Kidney (tissue), 14 donors: ENCODE measurements around the gene CASP9. TPM values are rescaled to one million over a fixed set of nuclear protein-coding genes. Genes with fewer than 3 reads are reported as not detected.
A peak's percentile ranks its signal among the peaks of the same experiment; 100 is the strongest.

Experiments used
- DNase-seq, 5 donors: peaks; one replicate each; pipeline ENCODE4 v3.0.0-alpha.2; 2013 to 2020
- FAIRE-seq: peaks from 2 replicates; lab custom pipeline; 2012; peaks lifted over from hg19 to GRCh38; lab: Jason Lieb, UNC
- H3K27ac ChIP-seq, 2 donors: one replicate each; pipeline ENCODE4 v1.7.0; 2013; ENCODE audit warnings: low read depth in 2 of 2, low read length in 2 of 2, inconsistent platforms in 1 of 2
- H3K27me3 ChIP-seq: one replicate; pipeline ENCODE4 v1.7.1; 2013; ENCODE audit warnings: low read length, inconsistent platforms; ENCODE audit not compliant: control insufficient read depth, insufficient read depth
- H3K36me3 ChIP-seq, 3 donors: one replicate each; pipeline versions ENCODE4 v1.7.0 to v1.7.1; 2013; ENCODE audit warnings: low read length in 3 of 3, control low read depth in 1 of 3, inconsistent platforms in 1 of 3; ENCODE audit not compliant: insufficient read depth in 3 of 3, control insufficient read depth in 2 of 3
- H3K4me1 ChIP-seq, 3 donors: one replicate each; pipeline versions ENCODE4 v1.7.0 to v1.7.1; 2013; ENCODE audit warnings: low read length in 3 of 3, inconsistent platforms in 1 of 3, low read depth in 1 of 3; ENCODE audit not compliant: control insufficient read depth in 2 of 3, insufficient read depth in 2 of 3
- H3K4me3 ChIP-seq, 3 donors: one replicate each; pipeline versions ENCODE4 v1.7.0 to v1.8.1; 2013; ENCODE audit warnings: low read length in 3 of 3, control low read depth in 1 of 3, inconsistent platforms in 1 of 3
- H3K9ac ChIP-seq, 3 donors: one replicate each; pipeline versions ENCODE4 v1.7.0 to v1.7.1; 2013; ENCODE audit warnings: low read length in 3 of 3, control low read depth in 1 of 3, inconsistent platforms in 1 of 3
- H3K9me3 ChIP-seq, 3 donors: one replicate each; pipeline versions ENCODE4 v1.7.0 to v1.7.1; 2013; ENCODE audit warnings: low read length in 3 of 3, control low read depth in 1 of 3, inconsistent platforms in 1 of 3; ENCODE audit not compliant: control insufficient read depth in 2 of 3, insufficient read depth in 1 of 3
- intact Hi-C: fragments of 100-400 bp; cut with DNase I; formaldehyde crosslinking; loops from one replicate; pipeline ENCODE4 v1.11.1; 2022
- polyA plus RNA-seq: library from polyadenylated mRNA; stranded (reverse); fragments of 350-450 nt; fragmentation: Illumina TruSeq; extraction: RNeasy Lipid Tissue Mini Kit (QIAGEN cat#74804); gene quantifications from one replicate; pipeline ENCODE4 v1.2.3, GENCODE V29; 2014; ENCODE audit warnings: low read depth, low replicate concordance; ENCODE audit not compliant: insufficient read depth
- total RNA-seq: library from RNA; stranded (reverse); fragmentation: NEBNext Ultra II Directional; extraction: Animal tissue kit (Norgen Biotek cat#: 25700); gene quantifications from one replicate; pipeline ENCODE4 v1.2.1, GENCODE V29; 2021
- TF ChIP-seq, protein P1 (sequence below): IDR thresholded peaks from 3 replicates; pipeline ENCODE4 v1.5.1; 2012; ENCODE audit warnings: mild to moderate bottlenecking, moderate library complexity, borderline replicate concordance; ENCODE audit not compliant: insufficient read depth; ENCODE audit errors: extremely low read depth
- donor health status: control.
- donor health status: control.
- donor health status: control.
- donor health status: control.
- donor health status: control.
- donor health status: DM: yes; HTN: yes; CAD: no.
- donor health status: Normal renal cell carcinoma (clear cell type).

Gene CASP9
- total and polyA plus RNA-seq, 2 donors from 2014 or later, result 18.2 to 20.1 TPM

DNA sequence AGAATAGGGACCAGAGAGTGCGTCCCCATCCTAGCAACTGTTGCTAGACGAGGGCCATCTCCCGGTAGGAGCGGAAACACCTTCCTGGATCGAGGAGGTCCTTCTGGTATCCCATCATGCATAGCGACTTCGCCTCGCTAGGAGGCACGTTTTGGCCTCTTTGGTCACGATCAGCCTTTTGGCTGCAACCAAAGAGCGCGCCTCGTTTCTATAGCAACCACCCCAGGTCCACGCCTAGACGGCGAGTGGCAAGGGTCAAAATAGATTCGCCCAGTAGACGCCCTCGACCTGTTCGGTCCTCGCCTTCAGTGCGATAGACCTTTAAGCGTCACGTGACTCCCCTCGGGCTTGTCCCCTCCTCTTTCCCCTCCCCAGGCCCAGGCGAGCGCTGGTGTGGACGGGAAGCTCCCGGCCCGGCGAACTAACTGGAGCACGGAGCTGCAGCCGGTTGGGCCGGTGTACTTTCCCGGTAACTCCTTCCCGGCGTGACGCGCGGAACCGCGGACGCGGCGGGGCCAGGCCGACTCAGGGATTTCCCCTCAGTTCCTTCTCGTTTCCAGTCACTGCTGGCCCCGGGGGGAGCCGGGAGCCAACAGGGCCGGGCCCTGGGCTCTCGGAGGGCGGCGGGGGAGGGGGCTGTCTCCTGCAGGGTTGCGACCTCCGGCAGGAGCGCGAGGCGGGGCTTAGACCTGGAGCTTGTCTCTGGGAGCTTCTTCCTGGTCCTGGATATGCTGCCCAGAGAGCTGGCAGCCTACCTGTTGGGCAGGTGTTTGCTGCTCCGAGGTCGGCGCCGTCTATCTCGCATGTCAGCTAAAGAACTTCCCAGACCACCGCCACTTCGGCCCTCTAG is 2.7 kb upstream of the CASP9 start, which contains the start of gene DNAJC16:
DNAJC16 (plus strand) TSS at position 359 of the 850 bp plus-strand sequence. CDS start 2,258 bp downstream, outside the sequence.
- H3K27me3 ChIP-seq, result no peaks in the 10 kb centered on the region
- TF ChIP-seq, protein P1, sequence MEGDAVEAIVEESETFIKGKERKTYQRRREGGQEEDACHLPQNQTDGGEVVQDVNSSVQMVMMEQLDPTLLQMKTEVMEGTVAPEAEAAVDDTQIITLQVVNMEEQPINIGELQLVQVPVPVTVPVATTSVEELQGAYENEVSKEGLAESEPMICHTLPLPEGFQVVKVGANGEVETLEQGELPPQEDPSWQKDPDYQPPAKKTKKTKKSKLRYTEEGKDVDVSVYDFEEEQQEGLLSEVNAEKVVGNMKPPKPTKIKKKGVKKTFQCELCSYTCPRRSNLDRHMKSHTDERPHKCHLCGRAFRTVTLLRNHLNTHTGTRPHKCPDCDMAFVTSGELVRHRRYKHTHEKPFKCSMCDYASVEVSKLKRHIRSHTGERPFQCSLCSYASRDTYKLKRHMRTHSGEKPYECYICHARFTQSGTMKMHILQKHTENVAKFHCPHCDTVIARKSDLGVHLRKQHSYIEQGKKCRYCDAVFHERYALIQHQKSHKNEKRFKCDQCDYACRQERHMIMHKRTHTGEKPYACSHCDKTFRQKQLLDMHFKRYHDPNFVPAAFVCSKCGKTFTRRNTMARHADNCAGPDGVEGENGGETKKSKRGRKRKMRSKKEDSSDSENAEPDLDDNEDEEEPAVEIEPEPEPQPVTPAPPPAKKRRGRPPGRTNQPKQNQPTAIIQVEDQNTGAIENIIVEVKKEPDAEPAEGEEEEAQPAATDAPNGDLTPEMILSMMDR, result no peak
- intact Hi-C loops, result no loop called here

GRCh38 chr1:15526021-15526489 is 2.0 kb upstream of the CASP9 start:
- intact Hi-C loops, result no loop called here
- H3K9me3 ChIP-seq, result no peaks in the 10 kb centered on the region
- DNase-seq (peak in 1 of 5 donors; percentile 79), FAIRE-seq (no peak)
- peak overlapping the region in 2 of 3 donors; percentile 65 to 88 for H3K9ac ChIP-seq
- H3K36me3 ChIP-seq, result no peaks in the 10 kb centered on the region
- TF ChIP-seq, protein P1, result no peak
- H3K27ac ChIP-seq, result peak overlapping the region; percentile 99 to 100
- H3K4me1 ChIP-seq, result peaks cover 0 to 19% (median 17%) of the 10 kb centered on the region in 3 donors
- H3K4me3 ChIP-seq, result peak overlapping the region; percentile 86 to 92 (median 87)
- H3K27me3 ChIP-seq, result no peaks in the 10 kb centered on the region

More for the DNA sequence above, 2.7 kb upstream of the CASP9 start, which contains the start of gene DNAJC16:
- Histone ChIP-seq H3K4me3 (peak within 1 kb of the TSS; percentile 86 to 92 (median 92)), H3K27ac (peak within 1 kb of the TSS; percentile 99 to 100), H3K9me3 (no peaks in the 10 kb centered on the region), H3K4me1 (peaks cover 0 to 19% (median 17%) of the 10 kb centered on the region in 3 donors), H3K9ac (peak within 1 kb of the TSS; percentile 65 to 92 (median 92)), H3K36me3 (no peaks in the 10 kb centered on the region)
- DNase-seq (peak; percentile 100), FAIRE-seq (peak; percentile 91)

DNA sequence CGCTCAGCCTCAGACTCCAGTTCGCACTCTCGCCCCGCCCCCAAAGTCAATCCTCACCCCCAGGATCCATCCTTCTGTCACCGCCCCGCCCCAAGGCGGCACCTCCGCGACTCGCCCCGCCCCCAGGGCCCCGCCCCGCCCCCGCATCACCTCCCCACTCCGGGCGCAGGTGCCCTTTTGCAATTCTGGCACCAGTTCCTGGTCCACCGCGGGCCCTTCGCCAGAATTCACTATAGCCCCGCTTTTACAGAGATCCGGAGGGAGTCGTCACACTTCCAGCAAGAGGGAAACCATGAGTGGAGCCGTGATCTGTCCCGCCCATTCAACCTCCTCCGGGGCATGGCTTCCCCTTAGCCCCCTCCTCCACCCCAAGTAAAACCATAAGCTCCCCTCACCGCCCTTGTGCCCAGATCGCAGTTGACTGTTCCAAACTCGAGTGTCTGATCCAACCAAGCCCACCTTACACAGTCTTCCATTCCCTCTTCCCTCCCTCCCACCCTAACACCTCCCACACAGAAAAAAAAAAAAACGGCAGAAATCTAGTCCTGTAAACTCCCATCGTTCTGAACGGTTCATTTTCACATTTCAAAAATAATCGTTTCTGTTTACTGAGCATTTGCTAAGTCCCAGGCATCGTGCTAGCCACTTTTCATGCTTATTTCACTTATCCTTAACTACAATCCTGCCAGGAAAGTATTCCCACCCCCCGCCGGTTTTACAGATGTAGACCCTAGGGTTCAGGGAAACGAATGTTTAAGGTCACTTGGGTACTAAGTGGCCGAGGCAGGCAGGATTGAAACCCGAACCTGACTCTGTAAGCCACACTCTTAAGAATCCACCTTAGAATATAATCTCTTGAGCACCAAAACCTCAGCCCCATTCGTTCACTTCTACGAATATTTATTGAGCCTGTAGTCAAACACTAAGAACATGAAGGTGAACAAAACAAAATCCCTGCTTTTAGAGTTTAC is 1.3 kb upstream of the CASP9 start:
- intact Hi-C loops, result no loop called here
- TF ChIP-seq, protein P1, result peak; percentile 5
- H3K27me3 ChIP-seq, result no peaks in the 10 kb centered on the region
- no peaks in the 10 kb centered on the region for H3K9me3 ChIP-seq
- H3K27ac ChIP-seq, result peak overlapping the region; percentile 99 to 100
- peak overlapping the region; percentile 86 to 92 (median 87) for H3K4me3 ChIP-seq
- FAIRE-seq, result no peak
- H3K9ac ChIP-seq, result peak overlapping the region; percentile 55 to 88 (median 65)
- no peaks in the 10 kb centered on the region for H3K36me3 ChIP-seq
- DNase-seq, result peak in 3 of 5 donors; percentile 53 to 100 (median 72)
- peaks cover 0 to 19% (median 17%) of the 10 kb centered on the region in 3 donors for H3K4me1 ChIP-seq
